Activated CD4-positive, alpha-beta T cell treated with anti-CD3 and anti-CD28 coated beads, Interleukin-2, amount 50 U/mL, for 4 hours (primary cell): ENCODE data around the gene CDKN2AIP.
A peak's percentile ranks its signal among the peaks of the same experiment; 100 is the strongest.

ENCODE experiments used
- DNase-seq, 2 experiments: peaks; one replicate each; pipeline ENCODE4 v3.0.0-alpha.2; 2020

CDKN2AIP gene

GRCh38 chr4:183444214-183445096, at the start of gene CDKN2AIP:
CDKN2AIP (plus strand) TSS chr4:183444636; CDS start chr4:183444798, 162 bp downstream.
- DNase-seq: peak; percentile 89

GRCh38 chr4:183395395-183395794, 49.0 kb upstream of the CDKN2AIP start:
- DNase-seq: no peak

GRCh38 chr4:183396227-183396637, 48.2 kb upstream of the CDKN2AIP start:
- DNase-seq: no peak

- no peak for DNase-seq
Measured at GRCh38 chr4:183397741-183398297, 46.6 kb upstream of the CDKN2AIP start.

- peak; percentile 48 to 52 for DNase-seq
Measured at GRCh38 chr4:183398298-183399125, 45.9 kb upstream of the CDKN2AIP start.

GRCh38 chr4:183399126-183399522, 45.3 kb upstream of the CDKN2AIP start:
- DNase-seq: no peak

GRCh38 chr4:183399616-183400015, 44.8 kb upstream of the CDKN2AIP start:
- no peak for DNase-seq

GRCh38 chr4:183400035-183400434, 44.4 kb upstream of the CDKN2AIP start:
- no peak for DNase-seq

GRCh38 chr4:183401473-183401872, 43.0 kb upstream of the CDKN2AIP start:
- no peak for DNase-seq

GRCh38 chr4:183402771-183403170, 41.7 kb upstream of the CDKN2AIP start:
- no peak for DNase-seq

GRCh38 chr4:183403486-183403885, 41.0 kb upstream of the CDKN2AIP start:
- DNase-seq: no peak

GRCh38 chr4:183403961-183404360, 40.5 kb upstream of the CDKN2AIP start:
- no peak for DNase-seq

- no peak for DNase-seq
Measured at GRCh38 chr4:183405303-183405702, 39.1 kb upstream of the CDKN2AIP start.

GRCh38 chr4:183407128-183407585, 37.3 kb upstream of the CDKN2AIP start:
- peak; percentile 85 to 88 for DNase-seq

GRCh38 chr4:183407635-183408464, 36.6 kb upstream of the CDKN2AIP start:
- no peak for DNase-seq

GRCh38 chr4:183408796-183409195, 35.6 kb upstream of the CDKN2AIP start:
- no peak for DNase-seq

GRCh38 chr4:183409483-183409882, 35.0 kb upstream of the CDKN2AIP start:
- DNase-seq: no peak

GRCh38 chr4:183409934-183410333, 34.5 kb upstream of the CDKN2AIP start:
- DNase-seq: no peak

- no peak for DNase-seq
Measured at GRCh38 chr4:183411291-183411861, 33.1 kb upstream of the CDKN2AIP start.

- DNase-seq: no peak
Measured at GRCh38 chr4:183412821-183413220, 31.6 kb upstream of the CDKN2AIP start.

- DNase-seq: no peak
Measured at GRCh38 chr4:183413234-183414200, 30.9 kb upstream of the CDKN2AIP start.
